GM12878 (cell line): Measurements from ENCODE around the gene LYPLAL1.

Source experiments
- BACH1 ChIP-seq: fragments of 450-650 bp; IDR thresholded peaks from 2 replicates; pipeline ENCODE4 v1.6.1; 2017; ENCODE audit warnings: mild to moderate bottlenecking, borderline replicate concordance
- BHLHE40 ChIP-seq, 2 experiments: fragments of 450-650 bp in 1 of 2; IDR thresholded peaks; 2 replicates each; pipeline ENCODE4 v1.6.1; 2011 to 2017; ENCODE audit warnings: low read depth in 2 of 2, borderline replicate concordance in 1 of 2, improper control_type of control experiment in 1 of 2, low read length in 1 of 2, mild to moderate bottlenecking in 1 of 2
- CTCF ChIP-seq, 3 experiments: IDR thresholded peaks in 2 of 3; conservative IDR thresholded peaks in 1 of 3; 2 replicates each; pipeline ENCODE4 v1.5.1; 2011; ENCODE audit warnings: low read depth in 3 of 3, low read length in 3 of 3, mild to moderate bottlenecking in 3 of 3, control low read depth in 2 of 3, moderate library complexity in 2 of 3, inconsistent platforms in 1 of 3, mixed read lengths in 1 of 3; ENCODE audit not compliant: control insufficient read depth in 2 of 3, insufficient read depth in 1 of 3; ENCODE audit errors: extremely low read depth in 1 of 3
- MAX ChIP-seq: IDR thresholded peaks from 2 replicates; pipeline ENCODE4 v1.6.1; 2012; ENCODE audit warnings: low read depth, low read length, improper control_type of control experiment
- NBN ChIP-seq: fragments of 450-650 bp; IDR thresholded peaks from 2 replicates; pipeline ENCODE4 v1.6.1; 2016
- POLR2A ChIP-seq: IDR thresholded peaks from 2 replicates; pipeline ENCODE4 v1.6.1; 2011; ENCODE audit warnings: low read depth, mild to moderate bottlenecking, low read length
- SREBF2 ChIP-seq: IDR thresholded peaks from 2 replicates; pipeline ENCODE4 v1.6.1; 2012; ENCODE audit warnings: mild to moderate bottlenecking, low read length

- TF ChIP-seq MAX (no peak), CTCF (IDR thresholded peaks at IDR 0.05 in 2 of 3, conservative IDR thresholded peaks at IDR 0.05 in 1 of 3; ENCODE audit: control insufficient read depth in 2 of 3, extremely low read depth in 1 of 3, insufficient read depth in 1 of 3, low read depth in 3 of 3, low read length in 3 of 3) (no peak), NBN (no peak), SREBF2 (no peak), BACH1 (no peak), BHLHE40 (IDR thresholded peaks at IDR 0.05; ENCODE audit: borderline replicate concordance in 1 of 2, low read depth in 2 of 2, low read length in 1 of 2) (no peak), POLR2A (no peak)
Measured at GRCh38 chr1:219232890-219233289, 59.2 kb downstream of the LYPLAL1 start.
